Measurements from ENCODE around the gene NEGR1.

The NEGR1 gene

DNA sequence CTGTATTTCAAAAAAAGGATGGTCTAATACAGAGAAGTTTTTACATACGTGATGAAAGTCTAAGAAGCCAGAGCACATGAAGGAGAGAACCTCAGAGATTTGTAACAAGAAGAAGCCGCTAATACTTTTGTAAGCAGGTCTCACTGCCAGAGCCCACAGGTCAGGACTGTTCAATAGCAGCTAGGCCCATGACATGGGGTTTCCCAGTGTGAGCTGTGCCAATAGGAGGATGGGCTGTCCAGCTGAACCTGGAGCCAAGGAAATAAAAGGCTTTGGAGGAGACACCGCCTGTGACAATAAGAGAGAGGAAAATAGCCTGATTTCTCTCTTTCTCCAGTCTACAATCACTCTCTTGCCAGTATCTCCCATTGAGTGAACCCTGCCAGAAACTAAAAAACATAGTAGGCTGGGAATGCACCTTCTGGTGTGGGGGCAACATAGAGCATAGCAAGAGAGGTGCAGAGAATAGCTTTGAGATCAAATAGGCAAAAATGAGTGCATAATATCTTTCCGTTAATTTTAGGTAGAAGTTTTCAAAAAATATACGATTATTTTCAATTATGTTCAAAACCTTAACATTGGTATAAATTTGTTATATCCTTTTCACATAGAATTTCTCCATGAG is 360.3 kb downstream of the NEGR1 start:
- no peaks in the 10 kb centered on the region for H3K27me3 ChIP-seq
- no peak for TF ChIP-seq Cebpa-rat (IDR thresholded peaks at IDR 0.05)
- H3K4me3 ChIP-seq, result no peak overlapping the region
- peaks cover under 1 to 10% (median 7%) of the 10 kb centered on the region in 11 experiments; a peak in 11 of 22 replicates for H3K9me3 ChIP-seq (replicated peaks in 1 of 11)
- no peaks in the 10 kb centered on the region for H4K20me1 ChIP-seq
- no peaks in the 10 kb centered on the region for H3K36me3 ChIP-seq
- no peaks in the 10 kb centered on the region; a peak in 1 of 20 replicates for H3K4me1 ChIP-seq
- H3K4me2 ChIP-seq, result no peak overlapping the region
- H3K27ac ChIP-seq, result no peak overlapping the region
- H3K9ac ChIP-seq, result no peak overlapping the region

GRCh38 chr1:71921204-71921603 is 361.1 kb downstream of the NEGR1 start:
- H3K4me1 ChIP-seq, result no peaks in the 10 kb centered on the region; a peak in 1 of 20 replicates
- no peaks in the 10 kb centered on the region for H4K20me1 ChIP-seq
- TF ChIP-seq Cebpa-rat (IDR thresholded peaks at IDR 0.05), result no peak
- no peak overlapping the region for H3K4me3 ChIP-seq
- peaks cover 5 to 18% (median 11%) of the 10 kb centered on the region in 11 experiments; a peak in 14 of 22 replicates for H3K9me3 ChIP-seq (replicated peaks in 1 of 11)
- no peak overlapping the region for H3K9ac ChIP-seq
- H3K4me2 ChIP-seq, result no peak overlapping the region
- no peaks in the 10 kb centered on the region for H3K36me3 ChIP-seq
- no peak overlapping the region for H3K27ac ChIP-seq
- H3K27me3 ChIP-seq, result no peaks in the 10 kb centered on the region

DNA sequence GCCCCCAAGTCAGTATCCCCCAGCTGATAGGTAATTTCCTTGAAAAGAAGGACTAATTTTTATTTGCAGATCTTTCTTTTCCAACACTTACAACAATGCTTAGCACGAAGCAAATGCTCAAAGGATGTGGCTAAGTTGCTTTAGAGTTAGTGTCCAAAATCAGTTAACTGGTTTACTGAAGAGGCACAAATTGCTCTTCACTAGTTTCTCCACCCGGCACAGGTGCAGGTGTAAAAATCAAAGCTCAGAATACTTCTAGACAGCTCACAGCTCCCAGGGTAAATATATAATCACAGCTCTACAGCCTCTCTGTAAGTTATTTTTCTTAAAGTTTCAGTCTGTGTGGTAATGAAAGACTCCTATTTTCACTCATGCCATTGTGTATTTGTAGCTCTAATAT is 361.8 kb downstream of the NEGR1 start:
- Histone ChIP-seq H3K4me1 (no peaks in the 10 kb centered on the region; a peak in 1 of 20 replicates), H3K4me2 (no peak overlapping the region), H3K9ac (no peak overlapping the region), H3K4me3 (no peak overlapping the region), H3K27me3 (no peaks in the 10 kb centered on the region), H4K20me1 (no peaks in the 10 kb centered on the region), H3K9me3 (replicated peaks in 1 of 11) (peaks cover 5 to 20% (median 12%) of the 10 kb centered on the region in 11 experiments; a peak in 14 of 22 replicates), H3K36me3 (no peaks in the 10 kb centered on the region), H3K27ac (no peak overlapping the region)
- no peak for TF ChIP-seq Cebpa-rat (IDR thresholded peaks at IDR 0.05)

DNA sequence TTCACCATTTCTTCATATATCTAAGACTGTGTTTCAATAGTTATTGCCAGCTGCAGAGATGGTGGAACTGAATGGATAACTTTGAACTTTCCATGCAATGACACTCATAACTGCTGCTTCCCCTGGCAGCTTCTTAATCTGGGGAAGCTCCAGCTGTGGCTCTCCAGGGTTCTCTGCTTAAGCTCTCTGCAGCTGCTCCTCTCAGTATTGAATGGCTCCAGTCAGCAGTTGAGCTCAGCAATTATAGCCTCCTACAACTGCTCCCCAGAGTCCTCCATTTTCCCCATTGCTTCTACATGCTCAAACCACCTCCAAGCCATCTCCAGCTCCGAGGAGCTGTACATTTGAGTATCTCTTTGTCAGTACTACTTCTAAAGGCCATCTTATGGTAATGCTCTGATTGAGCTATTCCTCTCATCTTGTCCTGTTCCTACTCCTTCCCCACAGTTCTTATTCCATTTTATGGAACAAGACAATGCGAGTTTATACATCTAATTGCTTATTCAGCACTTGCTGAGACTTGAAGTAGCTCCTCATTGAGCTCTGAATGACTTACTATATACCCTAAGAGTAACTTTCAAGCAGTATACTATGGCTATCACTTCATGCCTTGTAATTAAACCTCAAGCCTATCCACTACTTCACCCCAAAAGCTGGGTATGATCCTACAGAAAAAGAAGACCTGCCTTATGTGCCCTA is 362.4 kb downstream of the NEGR1 start:
- peaks cover 5 to 20% (median 12%) of the 10 kb centered on the region in 11 experiments; a peak in 14 of 22 replicates for H3K9me3 ChIP-seq (replicated peaks in 1 of 11)
- H3K27ac ChIP-seq, result no peak overlapping the region
- no peaks in the 10 kb centered on the region for H3K27me3 ChIP-seq
- no peak overlapping the region for H3K9ac ChIP-seq
- H3K4me2 ChIP-seq, result peak overlapping the region in 1 of 11 experiments; percentile 21; a peak in 1 of 22 replicates
- no peaks in the 10 kb centered on the region; a peak in 1 of 20 replicates for H3K4me1 ChIP-seq
- H3K4me3 ChIP-seq, result no peak overlapping the region
- no peak for TF ChIP-seq Cebpa-rat (IDR thresholded peaks at IDR 0.05)
- no peaks in the 10 kb centered on the region for H4K20me1 ChIP-seq
- H3K36me3 ChIP-seq, result no peaks in the 10 kb centered on the region

GRCh38 chr1:71918630-71919029 is 363.7 kb downstream of the NEGR1 start:
- Histone ChIP-seq H3K27me3 (no peaks in the 10 kb centered on the region), H3K36me3 (no peaks in the 10 kb centered on the region), H3K9me3 (replicated peaks in 1 of 11) (peaks cover 5 to 20% (median 12%) of the 10 kb centered on the region in 11 experiments; a peak in 14 of 22 replicates), H3K9ac (no peak overlapping the region), H3K4me1 (no peaks in the 10 kb centered on the region; a peak in 1 of 20 replicates), H3K4me3 (no peak overlapping the region), H3K4me2 (no peak overlapping the region), H3K27ac (no peak overlapping the region), H4K20me1 (no peaks in the 10 kb centered on the region)
- TF ChIP-seq Cebpa-rat (IDR thresholded peaks at IDR 0.05), result no peak

DNA sequence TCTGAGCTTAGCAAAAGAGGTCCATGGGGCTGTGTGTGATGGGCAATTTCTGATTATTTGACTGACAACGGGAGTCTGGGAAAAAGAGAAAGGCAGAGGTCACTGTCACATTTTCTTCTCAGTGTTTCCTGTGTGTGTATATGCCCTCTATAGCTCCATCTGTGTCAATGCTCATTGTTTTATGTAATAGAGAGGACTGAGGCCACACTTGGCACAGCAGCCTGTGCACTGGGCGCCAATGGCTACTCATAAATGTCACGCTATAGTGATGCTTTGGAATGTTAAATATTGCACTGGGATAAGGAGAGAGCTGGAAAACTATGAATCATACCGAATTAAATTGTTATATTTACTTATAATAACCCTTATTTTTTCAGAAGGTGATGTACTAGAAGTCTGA is 365.4 kb downstream of the NEGR1 start:
- H3K27me3 ChIP-seq, result no peaks in the 10 kb centered on the region
- H3K36me3 ChIP-seq, result no peaks in the 10 kb centered on the region
- TF ChIP-seq Cebpa-rat (IDR thresholded peaks at IDR 0.05), result no peak
- no peak overlapping the region for H3K4me2 ChIP-seq
- peaks cover 5 to 20% (median 12%) of the 10 kb centered on the region in 11 experiments; a peak in 14 of 22 replicates for H3K9me3 ChIP-seq (replicated peaks in 1 of 11)
- H3K4me3 ChIP-seq, result no peak overlapping the region
- H3K4me1 ChIP-seq, result no peaks in the 10 kb centered on the region; a peak in 1 of 20 replicates
- no peak overlapping the region for H3K27ac ChIP-seq
- H3K9ac ChIP-seq, result no peak overlapping the region
- H4K20me1 ChIP-seq, result no peaks in the 10 kb centered on the region

GRCh38 chr1:71914626-71915025 is 367.7 kb downstream of the NEGR1 start:
- H4K20me1 ChIP-seq, result no peaks in the 10 kb centered on the region
- no peak overlapping the region for H3K27ac ChIP-seq
- TF ChIP-seq Cebpa-rat (IDR thresholded peaks at IDR 0.05), result no peak
- no peak overlapping the region for H3K9ac ChIP-seq
- H3K36me3 ChIP-seq, result no peaks in the 10 kb centered on the region
- no peaks in the 10 kb centered on the region; a peak in 1 of 20 replicates for H3K4me1 ChIP-seq
- H3K4me3 ChIP-seq, result no peak overlapping the region
- H3K4me2 ChIP-seq, result no peak overlapping the region
- H3K9me3 ChIP-seq (replicated peaks in 1 of 11), result peaks cover 5 to 20% (median 12%) of the 10 kb centered on the region in 11 experiments; a peak in 14 of 22 replicates
- H3K27me3 ChIP-seq, result no peaks in the 10 kb centered on the region

- no peak overlapping the region for H3K9ac ChIP-seq
- no peak overlapping the region for H3K4me3 ChIP-seq
- TF ChIP-seq Cebpa-rat (IDR thresholded peaks at IDR 0.05), result no peak
- peaks cover 0 to 8% (median 4%) of the 10 kb centered on the region in 11 experiments; a peak in 4 of 22 replicates for H3K9me3 ChIP-seq (replicated peaks in 1 of 11)
- no peak overlapping the region for H3K4me2 ChIP-seq
- no peaks in the 10 kb centered on the region for H4K20me1 ChIP-seq
- H3K36me3 ChIP-seq, result no peaks in the 10 kb centered on the region
- H3K27me3 ChIP-seq, result no peaks in the 10 kb centered on the region
- H3K4me1 ChIP-seq, result no peaks in the 10 kb centered on the region
- H3K27ac ChIP-seq, result no peak overlapping the region
Observed at GRCh38 chr1:71908871-71909390, 373.4 kb downstream of the NEGR1 start.

DNA sequence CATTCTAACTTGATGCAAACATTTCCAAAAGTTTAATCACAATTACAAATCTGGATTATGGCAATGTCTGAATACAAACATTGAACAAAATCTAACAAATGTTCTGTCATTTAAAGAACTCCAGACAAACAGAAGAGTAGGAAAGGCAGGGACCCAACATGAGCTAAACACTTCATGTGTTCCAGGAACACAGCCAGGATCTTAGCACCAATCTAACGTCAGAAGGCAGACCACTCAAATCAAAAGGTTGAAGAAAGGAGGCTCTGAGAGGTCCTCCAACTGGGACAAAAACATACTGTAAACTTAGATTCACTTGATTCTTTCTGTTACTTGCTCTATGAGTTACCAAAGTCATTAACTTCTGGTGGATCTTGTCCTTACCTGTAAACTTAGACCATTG is 374.0 kb downstream of the NEGR1 start:
- H4K20me1 ChIP-seq, result no peaks in the 10 kb centered on the region
- no peak overlapping the region for H3K4me2 ChIP-seq
- H3K4me1 ChIP-seq, result no peaks in the 10 kb centered on the region
- H3K27me3 ChIP-seq, result no peaks in the 10 kb centered on the region
- no peak overlapping the region for H3K9ac ChIP-seq
- TF ChIP-seq Cebpa-rat (IDR thresholded peaks at IDR 0.05), result no peak
- H3K36me3 ChIP-seq, result no peaks in the 10 kb centered on the region
- H3K27ac ChIP-seq, result 0 out of 22 replicates have a peak overlapping the region, but pooled peaks of 1 of the 11 experiments have one; percentile 16
- H3K4me3 ChIP-seq, result no peak overlapping the region
- peaks cover 0 to 8% (median 4%) of the 10 kb centered on the region in 11 experiments; a peak in 4 of 22 replicates for H3K9me3 ChIP-seq (replicated peaks in 1 of 11)
